ENCODE results near the gene KRR1. TPM values are rescaled to one million over a fixed set of nuclear protein-coding genes. Genes with fewer than 3 reads are reported as not detected.

KRR1 gene
- total and polyA plus RNA-seq, 2 of the 13 experiments (the other 11 are each of a cell fraction or from before 2014, with no cell fraction given): 19.3 to 103 TPM

DNA sequence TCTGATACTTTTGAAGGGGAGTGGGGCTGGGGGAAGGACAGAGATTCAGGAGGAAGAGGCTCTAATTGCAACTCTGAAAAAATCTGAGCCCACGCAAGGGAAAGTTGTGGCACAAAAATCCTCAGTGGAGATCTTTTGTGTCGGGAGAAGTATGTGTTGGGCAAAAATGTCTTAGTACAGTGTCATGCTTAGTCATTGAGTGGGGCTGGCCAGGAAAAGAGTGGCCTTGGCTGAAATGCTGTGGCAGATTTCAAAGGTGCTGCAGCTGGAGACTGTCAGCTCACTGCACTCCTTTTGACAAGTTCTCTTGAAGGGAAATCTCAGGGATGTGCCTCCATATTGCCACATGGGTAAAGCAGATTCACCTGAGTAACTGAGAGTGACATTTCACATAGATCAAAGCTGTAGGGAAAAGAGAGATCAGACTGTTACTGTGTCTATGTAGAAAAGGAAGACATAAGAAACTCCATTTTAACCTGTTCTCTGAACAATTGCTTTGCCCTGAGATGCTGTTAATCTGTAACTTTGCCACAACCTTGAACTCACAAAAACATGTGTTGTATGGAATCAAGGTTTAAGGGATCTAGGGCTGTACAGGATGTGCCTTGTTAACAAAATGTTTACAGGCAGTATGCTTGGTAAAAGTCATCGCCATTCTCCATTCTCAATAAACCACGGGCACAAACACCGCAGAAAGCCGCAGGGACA lies 66.8 kb downstream of the KRR1 start:
- peak; percentile 51 for FAIRE-seq
- DNase-seq (ENCODE audit: low spot score): peak; percentile 44
- no peaks in the 10 kb centered on the region for H3K9me3 ChIP-seq (ENCODE audit: low read length)
- BruUV-seq (replicated peaks): no TSS peak
- H3K4me3 ChIP-seq (replicated peaks in 1 of 3; ENCODE audit: insufficient read depth in 1 of 3, low read depth in 2 of 3, low read length in 3 of 3): peak overlapping the region in 1 of 3 experiments; percentile 11; a peak in 1 of 6 replicates
- intact Hi-C loops (cut with micrococcal nuclease; ENCODE audit: unreplicated experiment) (no loop called here), in situ Hi-C loops (cut with HindIII; ENCODE audit: extremely low pct_ligation_motif_present, low pct_unique_long_range_greater_than_20kb) (no loop called here)
- no peaks in the 10 kb centered on the region for H3K27me3 ChIP-seq (ENCODE audit: control insufficient read depth in 1 of 2, insufficient read depth in 2 of 2, low read length in 2 of 2)
- no peaks in the 10 kb centered on the region for H4K20me1 ChIP-seq (ENCODE audit: insufficient read depth, low read length)
- H3K79me2 ChIP-seq (ENCODE audit: insufficient read depth, low read length): no peaks in the 10 kb centered on the region
- H3K27ac ChIP-seq (ENCODE audit: extremely low read length, insufficient read depth, low read length): peak overlapping the region; percentile 66
- WGBS (ENCODE audit: low lambda C conversion rate): 25% methylated on average over 5 of the region's 6 CpGs
- no peaks in the 10 kb centered on the region for H3K36me3 ChIP-seq (replicated peaks in 1 of 2; ENCODE audit: control insufficient read depth in 1 of 2, insufficient read depth in 2 of 2, low read length in 2 of 2)
- ChIA-PET CTCF (ENCODE audit: low intra/inter-chr PET ratio, low total read pairs) (no interaction called here), POLR2A (no interaction called here)
- H3K9ac ChIP-seq (ENCODE audit: insufficient read depth, low read depth, low read length): peak overlapping the region; percentile 24
- H3K4me2 ChIP-seq (ENCODE audit: low read depth, low read length): peak overlapping the region; percentile 65
- ATAC-seq: peak; percentile 94
- peak overlapping the region; percentile 80 for H2AFZ ChIP-seq (ENCODE audit: low read length)
- H3K4me1 ChIP-seq (ENCODE audit: insufficient read depth, low read length): peaks cover 47% of the 10 kb centered on the region
- TF ChIP-seq DRAP1 (CRISPR knock-in tag; IDR thresholded peaks at IDR 0.05): 0 out of 2 replicates have a peak, but pooled peaks have one; percentile 27
- TF ChIP-seq MAF1 (CRISPR knock-in tag; IDR thresholded peaks at IDR 0.05; ENCODE audit: borderline replicate concordance): 0 out of 2 replicates have a peak, but pooled peaks have one; percentile 16
- TF ChIP-seq BHLHE40 (IDR thresholded peaks at IDR 0.05; ENCODE audit: low read length): no peak
- TF ChIP-seq ZMYM4 (CRISPR knock-in tag; IDR thresholded peaks at IDR 0.05): 0 out of 2 replicates have a peak, but pooled peaks have one; percentile 25
- 0 out of 2 replicates have a peak, but pooled peaks have one; percentile 42 for TF ChIP-seq HOXD1 (CRISPR knock-in tag; IDR thresholded peaks at IDR 0.05)
- TF ChIP-seq BRD4 (CRISPR knock-in tag; IDR thresholded peaks at IDR 0.05): peak; percentile 32; the same call in 1 of the 2 replicates
- TF ChIP-seq ELF4 (CRISPR knock-in tag; IDR thresholded peaks at IDR 0.05; ENCODE audit: borderline replicate concordance): no peak
- no peak for TF ChIP-seq ZFP37 (CRISPR knock-in tag; IDR thresholded peaks at IDR 0.05; ENCODE audit: borderline replicate concordance)
- TF ChIP-seq ETV5 (CRISPR knock-in tag; IDR thresholded peaks at IDR 0.05; ENCODE audit: borderline replicate concordance): peak; percentile 19; the same call in 1 of the 2 replicates
- TF ChIP-seq NR2F6 (IDR thresholded peaks at IDR 0.05): no peak
- TF ChIP-seq NR2F6 (CRISPR knock-in tag; IDR thresholded peaks at IDR 0.05): peak; percentile 27; the same call in 1 of the 2 replicates
- no peak for TF ChIP-seq FOXP1 (IDR thresholded peaks at IDR 0.05)
- peak; percentile 70 for TF ChIP-seq FOXP1 (CRISPR knock-in tag; IDR thresholded peaks at IDR 0.05)
- TF ChIP-seq RXRB (CRISPR knock-in tag; IDR thresholded peaks at IDR 0.05; ENCODE audit: borderline replicate concordance): peak; percentile 32; the same call in 1 of the 2 replicates
- TF ChIP-seq, protein P1, sequence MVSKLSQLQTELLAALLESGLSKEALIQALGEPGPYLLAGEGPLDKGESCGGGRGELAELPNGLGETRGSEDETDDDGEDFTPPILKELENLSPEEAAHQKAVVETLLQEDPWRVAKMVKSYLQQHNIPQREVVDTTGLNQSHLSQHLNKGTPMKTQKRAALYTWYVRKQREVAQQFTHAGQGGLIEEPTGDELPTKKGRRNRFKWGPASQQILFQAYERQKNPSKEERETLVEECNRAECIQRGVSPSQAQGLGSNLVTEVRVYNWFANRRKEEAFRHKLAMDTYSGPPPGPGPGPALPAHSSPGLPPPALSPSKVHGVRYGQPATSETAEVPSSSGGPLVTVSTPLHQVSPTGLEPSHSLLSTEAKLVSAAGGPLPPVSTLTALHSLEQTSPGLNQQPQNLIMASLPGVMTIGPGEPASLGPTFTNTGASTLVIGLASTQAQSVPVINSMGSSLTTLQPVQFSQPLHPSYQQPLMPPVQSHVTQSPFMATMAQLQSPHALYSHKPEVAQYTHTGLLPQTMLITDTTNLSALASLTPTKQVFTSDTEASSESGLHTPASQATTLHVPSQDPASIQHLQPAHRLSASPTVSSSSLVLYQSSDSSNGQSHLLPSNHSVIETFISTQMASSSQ (IDR thresholded peaks at IDR 0.05; ENCODE audit: low read depth): peak; percentile 64
- TF ChIP-seq, protein P1 (CRISPR knock-in tag; IDR thresholded peaks at IDR 0.05; ENCODE audit: borderline replicate concordance): peak; percentile 78; the same call in 1 of the 2 replicates
- peak; percentile 42; the same call in 1 of the 2 replicates for TF ChIP-seq HNF1B (CRISPR knock-in tag; IDR thresholded peaks at IDR 0.05)
- 0 out of 2 replicates have a peak, but pooled peaks have one; percentile 7 for TF ChIP-seq TCF7 (IDR thresholded peaks at IDR 0.05; ENCODE audit: low read depth)
- TF ChIP-seq SAP130 (CRISPR knock-in tag; IDR thresholded peaks at IDR 0.05; ENCODE audit: low read depth): peak; percentile 28; the same call in 1 of the 2 replicates
